Measurements from ENCODE around the gene PFKP.
"Not testable (repeated sequence)": the region's sequence is repeated elsewhere in the genome, so short reads cannot be mapped to it uniquely, and the experiment has no call there.

PFKP gene

GRCh38 chr10:3099291-3100092 is 32.1 kb downstream of the PFKP start:
- DNase-seq (ENCODE audit: low read depth): peak; percentile 64

- no peak for DNase-seq (ENCODE audit: low read depth)
These were observed 32.9 kb downstream of the PFKP start for GRCh38 chr10:3100093-3100792.

GRCh38 chr10:3100856-3101640 is 33.7 kb downstream of the PFKP start:
- no peak for DNase-seq (ENCODE audit: low read depth)

GRCh38 chr10:3102720-3103427 is 35.5 kb downstream of the PFKP start:
- no peak for DNase-seq (ENCODE audit: low read depth)

- no peak for DNase-seq (ENCODE audit: low read depth)
These were observed 36.3 kb downstream of the PFKP start for GRCh38 chr10:3103646-3104045.

- no peak for DNase-seq (ENCODE audit: low read depth)
These were observed 37.0 kb downstream of the PFKP start for GRCh38 chr10:3104251-3104918.

GRCh38 chr10:3105166-3105565 is 37.8 kb downstream of the PFKP start:
- DNase-seq (ENCODE audit: low read depth): no peak

GRCh38 chr10:3105905-3106304 is 38.6 kb downstream of the PFKP start:
- no peak for DNase-seq (ENCODE audit: low read depth)

GRCh38 chr10:3106328-3106727 is 39.0 kb downstream of the PFKP start:
- DNase-seq (ENCODE audit: low read depth): not testable (repeated sequence)

- no peak for DNase-seq (ENCODE audit: low read depth)
These were observed 39.6 kb downstream of the PFKP start for GRCh38 chr10:3106928-3107425.

GRCh38 chr10:3107426-3107961 is 40.1 kb downstream of the PFKP start:
- no peak for DNase-seq (ENCODE audit: low read depth)

GRCh38 chr10:3108033-3108432 is 40.7 kb downstream of the PFKP start:
- no peak for DNase-seq (ENCODE audit: low read depth)

GRCh38 chr10:3108575-3109105 is 41.3 kb downstream of the PFKP start:
- DNase-seq (ENCODE audit: low read depth): no peak

GRCh38 chr10:3109196-3109595 is 41.8 kb downstream of the PFKP start:
- no peak for DNase-seq (ENCODE audit: low read depth)

- DNase-seq (ENCODE audit: low read depth): no peak
These were observed 42.3 kb downstream of the PFKP start for GRCh38 chr10:3109633-3110032.

GRCh38 chr10:3110782-3111620 is 43.7 kb downstream of the PFKP start:
- no peak for DNase-seq (ENCODE audit: low read depth)

- no peak for DNase-seq (ENCODE audit: low read depth)
These were observed 44.3 kb downstream of the PFKP start for GRCh38 chr10:3111621-3112163.

GRCh38 chr10:3113343-3113720 is 46.0 kb downstream of the PFKP start:
- no peak for DNase-seq (ENCODE audit: low read depth)

- DNase-seq (ENCODE audit: low read depth): no peak
These were observed 48.3 kb downstream of the PFKP start for GRCh38 chr10:3115685-3116084.
